NCI-H1436 (cell line): Measurements from ENCODE around the gene PTGER2.

Experiments
- DNase-seq: peaks from one replicate; lab custom pipeline; 2025; lab: John Stamatoyannopoulos, UW

PTGER2 gene

DNA sequence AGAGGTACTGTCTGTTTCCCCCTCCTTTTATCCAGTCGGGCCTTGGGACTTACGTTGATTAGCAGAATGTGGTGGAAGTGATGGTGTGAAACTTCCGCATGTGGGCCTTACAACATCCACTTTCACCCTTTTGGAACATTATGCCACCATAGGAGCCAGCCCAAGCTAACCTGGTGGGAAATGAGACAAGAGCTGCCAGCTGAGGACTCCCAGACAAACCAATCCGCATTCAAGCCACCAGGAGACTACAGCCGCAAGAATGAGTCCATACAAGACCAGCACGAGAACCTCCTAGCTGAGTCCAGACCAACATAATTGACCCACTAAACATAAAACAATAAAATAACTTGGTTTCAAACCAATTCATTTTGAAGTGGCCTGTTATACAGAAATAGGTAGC lies 9.1 kb upstream of the PTGER2 start:
- no peak for DNase-seq

DNA sequence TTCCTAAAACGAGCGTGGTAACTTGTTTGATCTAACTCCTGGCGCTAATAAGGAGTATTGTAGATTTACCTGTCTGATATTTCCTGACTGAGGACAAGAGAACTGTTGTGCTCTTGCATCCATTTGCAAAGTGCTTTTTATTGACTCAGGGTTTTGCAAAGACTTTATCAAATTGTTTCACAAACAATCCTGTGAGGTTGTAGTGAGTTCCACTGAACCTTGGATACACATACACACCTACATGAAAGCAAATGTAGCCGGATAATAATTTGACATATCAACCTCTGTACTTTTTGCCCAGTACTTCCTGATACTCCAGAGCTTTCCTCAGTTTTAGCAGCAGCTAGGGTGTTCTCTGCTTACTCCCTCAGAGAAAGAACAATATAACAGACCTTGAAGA lies 6.7 kb upstream of the PTGER2 start:
- no peak for DNase-seq

DNA sequence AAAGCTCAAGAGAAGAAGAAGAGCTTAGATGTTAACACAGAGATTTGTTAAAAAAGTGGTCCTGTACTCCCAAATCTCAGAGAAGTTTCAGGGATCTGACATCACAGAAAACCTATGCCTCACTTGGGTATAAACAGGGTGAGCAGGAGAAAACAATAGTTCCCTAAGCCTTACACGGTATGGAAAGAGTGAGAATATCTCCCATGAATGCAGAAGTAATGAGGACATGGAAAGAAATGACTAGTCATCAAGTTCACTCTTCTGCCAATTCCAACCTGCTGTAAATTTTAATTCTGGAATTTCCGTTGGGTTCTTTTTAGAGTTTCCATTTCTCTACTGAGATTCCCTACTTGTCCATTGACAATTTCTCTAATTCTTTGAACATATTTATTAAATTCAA lies 6.2 kb upstream of the PTGER2 start:
- no peak for DNase-seq

DNA sequence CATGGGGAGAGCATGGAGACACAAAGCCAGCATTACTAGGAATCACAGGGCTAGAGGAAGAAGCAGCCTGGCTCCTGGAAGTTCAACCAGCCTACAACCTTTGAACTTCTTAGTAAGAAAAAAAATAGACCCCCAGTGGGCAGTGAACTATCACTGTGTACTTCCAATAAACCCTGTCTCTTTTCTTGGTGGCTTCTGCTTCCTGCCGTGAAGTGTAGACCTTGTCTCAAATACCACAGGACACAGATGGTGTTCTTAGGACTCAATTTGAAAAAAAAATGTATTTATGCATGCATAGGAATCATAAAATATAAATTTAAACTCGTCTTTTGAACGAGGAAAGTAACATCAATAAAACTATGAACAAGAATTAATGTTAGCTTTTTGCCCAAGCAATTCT lies 3.6 kb upstream of the PTGER2 start:
- no peak for DNase-seq

DNA sequence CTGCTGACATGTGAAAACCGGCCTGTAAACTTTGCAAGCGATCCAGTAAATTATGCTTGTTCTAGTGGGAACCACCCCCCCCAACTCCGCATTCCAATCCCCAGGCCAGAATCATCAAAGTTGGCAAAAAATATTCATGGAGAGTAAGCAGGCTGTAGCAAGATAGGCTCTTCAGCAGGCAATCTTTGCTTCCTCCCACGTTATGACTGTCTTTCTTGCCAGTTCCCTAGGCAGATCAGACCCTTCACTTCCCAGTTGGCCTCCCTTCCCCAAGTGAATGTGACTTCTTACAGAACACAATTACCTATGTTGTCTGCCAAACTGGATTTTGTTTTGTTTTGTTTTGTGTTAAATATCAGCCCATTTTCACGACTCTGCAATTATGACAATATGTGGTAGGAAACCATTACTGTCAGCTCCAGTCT lies 1.2 kb upstream of the PTGER2 start:
- DNase-seq: no peak

GRCh38 chr14:52313462-52313861 lies 650 bp upstream of the PTGER2 start:
- no peak for DNase-seq

DNA sequence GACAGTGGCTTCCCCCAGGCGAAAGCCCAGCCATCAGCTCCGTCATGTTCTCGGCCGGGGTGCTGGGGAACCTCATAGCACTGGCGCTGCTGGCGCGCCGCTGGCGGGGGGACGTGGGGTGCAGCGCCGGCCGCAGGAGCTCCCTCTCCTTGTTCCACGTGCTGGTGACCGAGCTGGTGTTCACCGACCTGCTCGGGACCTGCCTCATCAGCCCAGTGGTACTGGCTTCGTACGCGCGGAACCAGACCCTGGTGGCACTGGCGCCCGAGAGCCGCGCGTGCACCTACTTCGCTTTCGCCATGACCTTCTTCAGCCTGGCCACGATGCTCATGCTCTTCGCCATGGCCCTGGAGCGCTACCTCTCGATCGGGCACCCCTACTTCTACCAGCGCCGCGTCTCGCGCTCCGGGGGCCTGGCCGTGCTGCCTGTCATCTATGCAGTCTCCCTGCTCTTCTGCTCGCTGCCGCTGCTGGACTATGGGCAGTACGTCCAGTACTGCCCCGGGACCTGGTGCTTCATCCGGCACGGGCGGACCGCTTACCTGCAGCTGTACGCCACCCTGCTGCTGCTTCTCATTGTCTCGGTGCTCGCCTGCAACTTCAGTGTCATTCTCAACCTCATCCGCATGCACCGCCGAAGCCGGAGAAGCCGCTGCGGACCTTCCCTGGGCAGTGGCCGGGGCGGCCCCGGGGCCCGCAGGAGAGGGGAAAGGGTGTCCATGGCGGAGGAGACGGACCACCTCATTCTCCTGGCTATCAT lies 663 bp downstream of the PTGER2 start:
- DNase-seq: no peak

DNA sequence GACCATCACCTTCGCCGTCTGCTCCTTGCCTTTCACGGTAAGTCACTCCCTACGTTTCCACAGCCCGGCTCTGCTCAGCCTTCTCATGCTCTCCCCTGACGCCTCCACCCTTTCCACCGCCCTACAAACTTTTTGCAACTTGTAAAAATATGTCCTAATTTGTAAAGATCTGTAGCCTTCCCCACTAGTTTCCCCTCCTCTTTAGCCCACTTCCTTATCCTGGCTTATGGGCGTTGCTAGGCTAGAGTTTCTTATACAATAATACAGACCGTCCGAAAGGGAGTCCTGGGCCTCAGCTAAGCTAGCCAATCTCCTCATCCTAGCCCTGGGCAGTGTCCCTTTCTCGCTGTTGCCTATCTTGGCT lies 1.2 kb downstream of the PTGER2 start:
- DNase-seq: no peak

DNA sequence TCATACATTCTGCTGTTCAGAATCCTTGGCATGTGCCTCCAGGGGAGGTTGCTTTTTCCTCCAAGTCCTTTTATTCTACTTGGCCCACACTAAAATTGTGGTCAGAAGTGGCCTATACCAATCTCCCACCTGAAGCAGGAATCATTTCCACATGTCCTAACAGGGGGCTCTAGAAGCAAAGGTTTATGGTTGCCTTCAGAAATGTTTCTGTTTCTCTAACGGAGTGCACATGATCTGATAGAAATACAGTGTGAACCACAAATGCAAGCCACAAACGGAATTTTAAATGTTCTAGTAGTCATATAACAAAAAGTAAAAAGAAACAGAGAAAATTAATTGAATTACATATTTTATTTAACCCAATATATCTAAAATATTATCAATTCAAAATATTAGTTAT lies 4.0 kb downstream of the PTGER2 start:
- no peak for DNase-seq

GRCh38 chr14:52318826-52319645 lies 4.9 kb downstream of the PTGER2 start:
- no peak for DNase-seq

GRCh38 chr14:52319919-52320318 lies 5.8 kb downstream of the PTGER2 start:
- DNase-seq: no peak

DNA sequence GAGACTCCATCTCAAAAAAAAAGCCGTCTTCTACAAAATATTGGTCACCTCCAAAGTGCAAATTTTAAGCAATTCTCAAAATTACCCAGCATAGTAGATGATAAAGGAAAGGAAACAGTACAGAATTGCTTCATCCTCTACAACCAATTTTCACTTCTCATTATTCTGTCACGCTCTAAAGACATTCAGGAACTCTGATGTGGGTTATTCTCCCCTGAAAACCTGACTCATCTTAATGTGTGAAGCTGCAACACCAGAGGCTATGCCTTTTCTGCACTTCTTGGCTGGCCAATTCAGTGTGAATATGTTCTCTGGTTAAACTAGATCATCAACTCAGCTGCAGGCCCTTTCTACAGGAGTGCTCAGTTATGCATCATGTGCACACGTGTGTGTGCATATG lies 11.0 kb downstream of the PTGER2 start:
- no peak for DNase-seq

DNA sequence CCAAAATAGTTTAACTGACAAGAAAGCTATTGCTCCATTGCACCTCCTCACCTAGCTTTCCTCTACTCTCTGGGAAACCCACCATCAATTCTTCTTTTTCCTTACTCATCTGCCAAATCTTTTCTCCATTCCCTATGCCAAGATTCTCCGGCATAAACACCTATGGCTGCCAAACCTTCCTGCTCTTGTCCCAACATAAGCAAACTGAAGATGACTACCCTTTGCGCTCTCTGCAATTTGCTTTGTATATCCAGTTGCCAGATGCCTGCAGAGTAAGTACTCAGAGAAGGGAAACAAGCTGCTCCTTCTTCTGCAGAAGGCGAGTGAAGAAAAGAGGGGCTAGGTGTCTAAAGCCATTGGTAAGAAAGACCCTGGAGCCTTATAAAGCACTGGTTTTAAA lies 11.5 kb downstream of the PTGER2 start:
- no peak for DNase-seq

- DNase-seq: no peak
Observed at GRCh38 chr14:52327374-52328226, 13.5 kb downstream of the PTGER2 start.

GRCh38 chr14:52328276-52328675 lies 14.2 kb downstream of the PTGER2 start:
- no peak for DNase-seq

- DNase-seq: no peak
Observed at GRCh38 chr14:52329678-52330369, 15.7 kb downstream of the PTGER2 start.

DNA sequence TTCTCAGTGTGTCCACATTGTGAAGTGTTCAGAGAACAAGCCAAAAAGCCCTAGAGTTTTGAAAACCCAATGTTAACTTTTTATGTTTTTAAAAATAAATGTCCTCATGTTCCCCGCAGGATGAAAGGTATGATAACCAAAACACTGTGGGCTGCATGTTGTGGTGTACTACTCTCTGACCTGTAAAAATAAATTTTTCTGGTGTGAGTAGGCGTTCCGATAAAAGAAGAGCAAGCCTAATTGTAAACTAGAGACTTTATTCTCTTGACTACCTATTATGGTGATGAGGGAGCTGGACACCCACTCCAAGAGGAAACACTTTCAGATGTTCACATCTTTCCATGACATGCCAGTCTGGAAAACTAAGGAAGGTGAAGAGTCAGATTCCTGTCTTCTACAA lies 18.2 kb downstream of the PTGER2 start:
- no peak for DNase-seq

DNA sequence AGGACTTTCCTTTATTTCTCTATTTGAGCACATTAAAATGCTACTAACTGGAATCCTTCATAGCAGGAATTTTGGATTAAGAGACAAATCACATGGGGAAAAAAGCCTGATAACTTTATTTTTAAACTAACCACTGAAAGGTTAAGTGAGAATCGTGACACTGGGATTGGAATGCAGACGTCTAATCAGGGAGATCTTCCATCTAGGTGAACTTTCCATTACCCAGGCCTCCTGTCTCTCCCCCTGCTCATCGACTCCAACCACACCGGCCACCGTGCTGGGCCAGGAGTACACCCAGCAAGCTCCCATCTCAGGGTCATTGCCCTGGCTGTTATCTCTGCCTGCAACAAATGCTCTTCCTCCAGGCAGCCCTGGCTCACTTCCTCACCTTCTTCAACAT lies 19.0 kb downstream of the PTGER2 start:
- no peak for DNase-seq

DNA sequence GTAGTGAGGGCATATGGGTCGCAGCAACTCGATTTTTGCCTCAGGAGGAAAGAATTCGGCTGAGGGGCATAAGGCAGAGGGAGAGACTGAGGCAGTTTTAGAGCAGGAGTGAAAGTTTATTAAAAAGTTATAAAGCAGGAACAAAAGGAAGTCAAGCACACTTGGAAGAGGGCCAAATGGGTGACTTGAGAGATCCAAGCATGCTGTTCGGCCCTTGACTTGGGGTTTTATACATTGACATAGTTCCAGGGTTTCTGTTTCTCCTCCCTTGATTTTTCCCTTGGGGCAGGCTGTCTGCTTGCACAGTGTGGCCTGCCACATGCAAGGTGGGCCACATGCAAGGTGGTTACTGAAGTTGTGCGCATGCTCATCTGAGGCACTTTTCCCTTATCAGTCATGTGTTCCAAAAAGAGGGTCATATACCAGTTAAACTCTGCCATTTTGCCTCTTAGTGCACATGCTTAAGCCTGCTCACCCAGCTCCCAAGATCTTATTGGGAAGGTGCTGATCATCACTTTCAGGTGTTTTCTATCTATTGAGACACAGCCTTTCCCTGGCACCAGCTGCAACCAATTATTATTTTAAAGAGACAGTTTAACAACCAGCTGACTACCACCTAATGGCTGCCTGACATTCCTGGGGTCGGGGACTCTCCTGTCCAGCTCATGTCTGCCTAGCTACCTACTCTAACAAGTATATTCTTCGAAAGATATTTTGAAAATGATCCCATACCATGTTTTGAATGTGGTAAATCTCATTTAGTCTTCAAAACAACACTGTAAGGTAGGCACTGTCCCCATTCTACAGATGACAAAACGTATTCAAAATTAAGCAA lies 19.9 kb downstream of the PTGER2 start:
- no peak for DNase-seq

DNA sequence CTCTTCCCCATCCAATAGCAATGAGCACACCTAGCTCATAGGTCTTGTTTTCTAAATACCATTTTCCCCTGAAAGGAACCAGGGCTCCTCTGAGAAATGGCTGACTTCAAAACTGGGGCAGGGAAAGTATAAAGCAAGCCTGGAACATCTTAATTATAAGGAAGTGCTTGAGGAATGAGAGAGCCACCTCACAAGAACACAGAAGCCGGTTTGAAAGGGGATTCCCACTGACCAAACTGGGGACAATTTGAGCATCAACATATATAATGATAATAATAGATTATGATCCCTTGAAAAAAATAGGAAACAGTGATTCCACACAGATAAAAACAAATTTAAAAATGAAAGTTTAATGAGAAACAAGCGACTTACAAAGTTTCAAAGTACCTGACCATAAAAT lies 22.1 kb downstream of the PTGER2 start:
- DNase-seq: no peak

GRCh38 chr14:52338051-52338681 lies 24.1 kb downstream of the PTGER2 start:
- DNase-seq: peak; percentile 28
